ENCODE measurements around the gene CTH.
A peak's percentile ranks its signal among the peaks of the same experiment; 100 is the strongest.

The CTH gene

GRCh38 chr1:70487910-70488665 is 77.0 kb downstream of the CTH start:
- FAIRE-seq (peak; percentile 98), DNase-seq (ENCODE audit: insufficient read length, low spot score) (peak; percentile 31)
- peak; percentile 93 for TF ChIP-seq CTCF (IDR thresholded peaks at IDR 0.05; ENCODE audit: insufficient read depth, missing control alignments)
